Measurements from ENCODE around the gene USP24. TPM values are rescaled to one million over a fixed set of nuclear protein-coding genes. Genes with fewer than 3 reads are reported as not detected.

Gene USP24
- total RNA-seq, 1 experiment from 2014 or later = 35.3 TPM

DNA sequence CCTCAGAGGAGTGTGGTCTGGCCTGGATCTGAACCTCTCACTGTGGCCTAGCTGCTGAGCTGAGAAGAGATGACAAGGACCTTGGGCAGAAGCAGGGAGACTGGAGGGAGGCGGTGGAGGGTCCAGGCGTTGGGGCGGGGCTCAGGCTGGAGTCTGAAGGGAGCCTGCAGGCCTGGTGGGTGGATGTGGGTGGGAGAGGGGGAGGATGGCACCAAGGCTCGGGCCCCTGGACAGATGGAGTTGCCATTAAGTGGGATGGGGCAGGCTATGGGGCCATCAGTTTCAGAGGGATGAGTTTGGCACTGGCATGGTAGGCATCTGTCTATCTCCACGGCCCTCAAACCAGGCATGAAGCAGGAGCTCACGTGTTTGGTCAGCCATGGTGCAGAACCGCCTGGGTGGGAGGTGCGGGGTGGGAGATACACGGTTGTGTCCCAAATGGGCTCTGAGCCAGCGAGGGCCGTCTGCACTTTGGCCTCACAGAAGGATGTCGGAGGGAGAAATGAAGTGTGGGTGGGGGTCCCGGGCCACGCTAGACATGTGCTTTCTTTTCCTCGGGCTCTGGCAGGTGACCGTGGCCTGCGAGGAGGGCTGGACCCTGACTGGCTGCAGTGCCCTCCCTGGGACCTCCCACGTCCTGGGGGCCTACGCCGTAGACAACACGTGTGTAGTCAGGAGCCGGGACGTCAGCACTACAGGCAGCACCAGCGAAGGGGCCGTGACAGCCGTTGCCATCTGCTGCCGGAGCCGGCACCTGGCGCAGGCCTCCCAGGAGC lies 152.2 kb downstream of the USP24 start:
- Histone ChIP-seq H4K20me1 (ENCODE audit: control insufficient read depth, insufficient read depth, insufficient read length) (peaks cover 2% of the 10 kb centered on the region), H3K4me2 (ENCODE audit: insufficient read depth, insufficient read length, low read length) (no peak overlapping the region), H4K8ac (replicated peaks; ENCODE audit: insufficient read length, low read depth, low read length) (no peak overlapping the region), H4K91ac (ENCODE audit: insufficient read length, low read depth, low read length) (no peak overlapping the region), H3K9ac (ENCODE audit: extremely low read depth, insufficient read length, low read length) (no peak overlapping the region), H2BK120ac (ENCODE audit: low read depth, low read length, poor library complexity, severe bottlenecking) (no peak overlapping the region), H3K27me3 (ENCODE audit: insufficient read depth, low read length) (no peaks in the 10 kb centered on the region), H3K79me2 (ENCODE audit: insufficient read depth, low read length) (no peaks in the 10 kb centered on the region), H2BK15ac (ENCODE audit: low read depth, low read length) (no peak overlapping the region), H3K79me1 (ENCODE audit: insufficient read depth, low read depth, low read length, poor library complexity, severe bottlenecking) (no peaks in the 10 kb centered on the region), H3K4ac (ENCODE audit: low read depth, low read length) (no peak overlapping the region), H3K27ac (ENCODE audit: insufficient read length, low read depth, low read length) (no peak overlapping the region), H3K4me1 (ENCODE audit: insufficient read depth, low read length) (no peaks in the 10 kb centered on the region), H2BK5ac (ENCODE audit: insufficient read length, low read length) (no peak overlapping the region), H3K9me3 (ENCODE audit: control insufficient read depth, low read depth, low read length) (no peaks in the 10 kb centered on the region), H2AK5ac (ENCODE audit: insufficient read length, low read length) (no peak overlapping the region), H3K14ac (ENCODE audit: insufficient read depth, low read length) (no peak overlapping the region), H2BK12ac (ENCODE audit: insufficient read length, low read depth, low read length) (no peak overlapping the region), H3T11ph (ENCODE audit: low read length) (no peak overlapping the region), H3K56ac (ENCODE audit: insufficient read length, low read depth, low read length) (no peak overlapping the region), H2AFZ (ENCODE audit: low read length) (no peak overlapping the region), H3K23ac (ENCODE audit: insufficient read length, low read depth, low read length) (no peak overlapping the region), H4K5ac (ENCODE audit: insufficient read length, low read depth, low read length) (no peak overlapping the region), H3K18ac (ENCODE audit: insufficient read length, low read depth, low read length) (no peak overlapping the region), H2BK20ac (ENCODE audit: low read depth, low read length, poor library complexity, severe bottlenecking) (no peak overlapping the region), H3K23me2 (ENCODE audit: insufficient read length, low read depth, low read length, poor library complexity, severe bottlenecking) (no peaks in the 10 kb centered on the region)
- TF ChIP-seq, protein P1, sequence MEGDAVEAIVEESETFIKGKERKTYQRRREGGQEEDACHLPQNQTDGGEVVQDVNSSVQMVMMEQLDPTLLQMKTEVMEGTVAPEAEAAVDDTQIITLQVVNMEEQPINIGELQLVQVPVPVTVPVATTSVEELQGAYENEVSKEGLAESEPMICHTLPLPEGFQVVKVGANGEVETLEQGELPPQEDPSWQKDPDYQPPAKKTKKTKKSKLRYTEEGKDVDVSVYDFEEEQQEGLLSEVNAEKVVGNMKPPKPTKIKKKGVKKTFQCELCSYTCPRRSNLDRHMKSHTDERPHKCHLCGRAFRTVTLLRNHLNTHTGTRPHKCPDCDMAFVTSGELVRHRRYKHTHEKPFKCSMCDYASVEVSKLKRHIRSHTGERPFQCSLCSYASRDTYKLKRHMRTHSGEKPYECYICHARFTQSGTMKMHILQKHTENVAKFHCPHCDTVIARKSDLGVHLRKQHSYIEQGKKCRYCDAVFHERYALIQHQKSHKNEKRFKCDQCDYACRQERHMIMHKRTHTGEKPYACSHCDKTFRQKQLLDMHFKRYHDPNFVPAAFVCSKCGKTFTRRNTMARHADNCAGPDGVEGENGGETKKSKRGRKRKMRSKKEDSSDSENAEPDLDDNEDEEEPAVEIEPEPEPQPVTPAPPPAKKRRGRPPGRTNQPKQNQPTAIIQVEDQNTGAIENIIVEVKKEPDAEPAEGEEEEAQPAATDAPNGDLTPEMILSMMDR (conservative IDR thresholded peaks at IDR 0.05) = no peak
- Mint-ChIP-seq H3K36me3 (ENCODE audit: insufficient read depth in 1 of 3, low read depth in 3 of 3) (peaks cover under 1 to 78% (median 38%) of the 10 kb centered on the region in 3 experiments; a peak in 6 of 7 replicates), H3K27me3 (ENCODE audit: low read depth) (no peaks in the 10 kb centered on the region), H3K9me3 (no peaks in the 10 kb centered on the region), H3K4me3 (no peak overlapping the region; a peak in 1 of 5 replicates), H3K4me1 (0 out of 4 replicates have a peak, but pooled peaks cover 0 to 3% of the 10 kb centered on the region in 2 experiments), H3K27ac (peak overlapping the region in 2 of 3 experiments; percentile 90 to 92; a peak in 3 of 7 replicates)
- WGBS (ENCODE audit: extremely low coverage, insufficient read length, low lambda C conversion rate) = no CpG with 5 or more reads among the region's 29 CpGs
- DNase-seq = peak; percentile 36

All from H9 (cell line).